C4-2B (cell line): ENCODE data around the gene PRKCZ.

ENCODE experiments used
- H3K27ac ChIP-seq: fragments of 450-650 bp; 2 replicates; pipeline ENCODE4 v1.5.1; 2017
- CTCF ChIP-seq: fragments of 450-650 bp; conservative IDR thresholded peaks from 2 replicates; pipeline ENCODE4 v1.5.1; 2017; ENCODE audit warnings: mild to moderate bottlenecking
- ZFX ChIP-seq: fragments of 450-650 bp; IDR thresholded peaks from 2 replicates; pipeline ENCODE4 v1.6.1; 2017

PRKCZ gene

GRCh38 chr1:2043886-2044285, 6.3 kb upstream of the PRKCZ start:
- no peak overlapping the region for H3K27ac ChIP-seq
- TF ChIP-seq CTCF (no peak), ZFX (no peak)

GRCh38 chr1:2044510-2045319, 5.5 kb upstream of the PRKCZ start:
- no peak overlapping the region; the same call in 1 of the 2 replicates for H3K27ac ChIP-seq
- peak; percentile 99 for TF ChIP-seq CTCF
- peak; percentile 27; the same call in 1 of the 2 replicates for TF ChIP-seq ZFX

- H3K27ac ChIP-seq: no peak overlapping the region
- TF ChIP-seq ZFX: no peak
- no peak for TF ChIP-seq CTCF
Observed at GRCh38 chr1:2045468-2046173, 4.6 kb upstream of the PRKCZ start.

GRCh38 chr1:2046174-2046917, 3.9 kb upstream of the PRKCZ start:
- TF ChIP-seq CTCF (peak; percentile 97), ZFX (no peak)

GRCh38 chr1:2046953-2047748, 3.1 kb upstream of the PRKCZ start:
- TF ChIP-seq ZFX: no peak
- TF ChIP-seq CTCF: no peak; the same call in 1 of the 2 replicates
- H3K27ac ChIP-seq: no peak overlapping the region

More at GRCh38 chr1:2046174-2046917, 3.9 kb upstream of the PRKCZ start:
- no peak overlapping the region for H3K27ac ChIP-seq

- no peak overlapping the region; the same call in 1 of the 2 replicates for H3K27ac ChIP-seq
- TF ChIP-seq ZFX (no peak), CTCF (no peak)
Observed at GRCh38 chr1:2047749-2048729, 2.2 kb upstream of the PRKCZ start.
